GM12865 (cell line): ENCODE measurements around the gene PROSER2.

Source experiments
- DNase-seq: peaks from one replicate; pipeline ENCODE4 v3.0.0; 2010; ENCODE audit warnings: low read depth
- H3K4me3 ChIP-seq: 2 replicates; pipeline ENCODE4 v1.5.1; 2011; ENCODE audit warnings: mild to moderate bottlenecking, low read depth, low read length, control low read depth
- TF ChIP-seq, protein P1 (sequence below): IDR thresholded peaks from 2 replicates; pipeline ENCODE4 v1.5.1; 2011; ENCODE audit warnings: low read length, control low read depth, low read depth, inconsistent platforms; ENCODE audit not compliant: insufficient read depth; ENCODE audit errors: missing control alignments

PROSER2 gene

DNA sequence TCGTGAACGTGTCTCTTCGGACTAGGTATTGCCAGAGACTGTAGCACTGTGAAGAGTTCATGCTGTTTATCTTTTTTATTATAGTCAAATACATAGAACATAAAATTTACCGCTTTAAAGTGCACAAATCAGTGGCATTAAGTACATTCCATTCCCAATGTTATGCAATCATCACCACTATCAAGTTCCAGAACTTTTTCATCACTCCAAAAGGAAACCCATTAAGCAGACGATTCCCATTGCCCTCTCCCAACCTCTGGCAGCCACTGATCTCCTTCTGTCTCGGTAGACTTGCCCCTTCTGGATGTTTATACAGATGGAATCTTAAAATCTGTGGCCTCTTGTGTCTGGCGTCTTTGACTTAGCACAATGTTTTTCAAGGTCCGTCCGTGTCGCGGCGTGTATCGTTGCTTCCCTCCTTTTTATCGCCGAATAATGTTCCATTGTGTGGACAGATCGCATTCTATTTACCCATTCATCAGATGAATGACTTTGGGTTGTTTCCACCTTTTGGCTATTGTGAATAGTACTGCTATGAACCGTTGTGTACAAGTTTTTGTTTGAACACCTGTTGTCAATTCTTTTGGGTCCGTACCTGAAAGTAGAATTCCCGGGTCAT is 2.7 kb downstream of the PROSER2 start:
- TF ChIP-seq, protein P1, sequence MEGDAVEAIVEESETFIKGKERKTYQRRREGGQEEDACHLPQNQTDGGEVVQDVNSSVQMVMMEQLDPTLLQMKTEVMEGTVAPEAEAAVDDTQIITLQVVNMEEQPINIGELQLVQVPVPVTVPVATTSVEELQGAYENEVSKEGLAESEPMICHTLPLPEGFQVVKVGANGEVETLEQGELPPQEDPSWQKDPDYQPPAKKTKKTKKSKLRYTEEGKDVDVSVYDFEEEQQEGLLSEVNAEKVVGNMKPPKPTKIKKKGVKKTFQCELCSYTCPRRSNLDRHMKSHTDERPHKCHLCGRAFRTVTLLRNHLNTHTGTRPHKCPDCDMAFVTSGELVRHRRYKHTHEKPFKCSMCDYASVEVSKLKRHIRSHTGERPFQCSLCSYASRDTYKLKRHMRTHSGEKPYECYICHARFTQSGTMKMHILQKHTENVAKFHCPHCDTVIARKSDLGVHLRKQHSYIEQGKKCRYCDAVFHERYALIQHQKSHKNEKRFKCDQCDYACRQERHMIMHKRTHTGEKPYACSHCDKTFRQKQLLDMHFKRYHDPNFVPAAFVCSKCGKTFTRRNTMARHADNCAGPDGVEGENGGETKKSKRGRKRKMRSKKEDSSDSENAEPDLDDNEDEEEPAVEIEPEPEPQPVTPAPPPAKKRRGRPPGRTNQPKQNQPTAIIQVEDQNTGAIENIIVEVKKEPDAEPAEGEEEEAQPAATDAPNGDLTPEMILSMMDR = no peak
- H3K4me3 ChIP-seq = no peak overlapping the region
- DNase-seq = no peak

DNA sequence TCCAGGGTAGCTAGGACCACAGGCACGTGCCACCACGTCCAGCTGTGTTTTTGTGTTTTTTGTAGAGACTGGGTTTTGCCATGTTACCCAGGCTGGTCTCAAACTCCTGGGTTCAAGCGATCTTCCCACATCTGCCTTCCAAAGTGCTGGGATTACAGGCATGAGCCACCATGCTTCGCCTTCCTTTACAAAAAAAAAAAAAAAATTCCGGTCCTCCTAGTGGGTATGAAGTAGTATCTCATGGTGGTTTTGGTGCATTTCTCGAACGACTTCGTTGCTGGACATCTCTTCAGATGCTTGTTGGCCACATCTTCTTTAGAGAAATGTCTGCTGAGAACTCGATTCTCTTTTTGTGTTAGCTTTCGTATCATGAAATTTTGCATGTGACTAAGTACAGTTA is 3.9 kb downstream of the PROSER2 start:
- TF ChIP-seq, protein P1 = no peak
- no peak overlapping the region for H3K4me3 ChIP-seq
- DNase-seq = no peak

DNA sequence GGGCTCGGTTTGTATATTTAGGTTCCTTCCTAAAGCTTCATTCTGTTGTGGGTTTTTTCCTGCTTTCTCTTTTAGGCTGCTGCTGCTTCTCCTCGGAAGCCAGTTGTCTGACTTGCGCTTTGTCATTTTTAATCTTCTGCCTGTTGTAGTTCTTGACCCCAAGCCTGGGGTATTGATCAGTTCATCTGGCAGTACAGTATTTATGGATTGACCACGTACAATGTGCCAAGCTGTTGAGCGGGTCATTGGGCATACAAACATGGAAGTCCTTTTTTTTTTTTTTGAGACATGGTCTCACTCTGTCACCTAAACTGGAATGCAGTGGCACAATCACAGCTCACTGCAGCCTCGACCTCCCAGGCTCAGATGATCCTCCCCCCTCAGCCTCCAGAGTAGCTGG is 4.3 kb downstream of the PROSER2 start:
- H3K4me3 ChIP-seq = no peak overlapping the region
- TF ChIP-seq, protein P1 = no peak
- no peak for DNase-seq

DNA sequence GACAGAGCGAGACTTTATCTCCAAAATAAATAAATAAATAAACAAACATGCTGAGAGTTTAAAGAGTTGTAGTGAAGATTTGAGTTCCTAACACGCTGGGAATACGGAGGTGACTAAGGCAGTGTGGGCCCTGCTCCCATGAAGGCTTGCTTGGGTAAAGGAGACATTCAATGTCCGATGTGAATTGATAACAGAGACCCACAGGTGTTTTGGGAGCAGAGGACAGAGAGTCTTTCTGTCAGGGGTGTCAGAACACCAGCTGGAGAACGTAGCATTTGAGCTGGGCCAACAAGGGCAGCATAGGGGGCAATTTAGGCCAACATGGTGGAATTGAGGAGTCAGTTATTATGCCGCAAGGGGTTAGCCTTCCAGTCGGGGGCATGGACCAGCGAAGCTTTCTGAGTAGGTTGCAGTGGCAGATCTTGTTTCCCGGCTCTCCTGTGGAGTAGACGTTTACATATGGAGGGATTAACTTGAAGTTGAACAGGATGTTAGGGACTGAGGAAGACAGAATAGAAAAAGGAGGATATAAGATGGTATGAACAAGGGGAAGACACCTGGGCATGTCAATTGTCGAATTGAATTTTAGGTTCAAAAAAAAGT is 5.6 kb downstream of the PROSER2 start:
- no peak overlapping the region for H3K4me3 ChIP-seq
- TF ChIP-seq, protein P1 = no peak
- DNase-seq = no peak

DNA sequence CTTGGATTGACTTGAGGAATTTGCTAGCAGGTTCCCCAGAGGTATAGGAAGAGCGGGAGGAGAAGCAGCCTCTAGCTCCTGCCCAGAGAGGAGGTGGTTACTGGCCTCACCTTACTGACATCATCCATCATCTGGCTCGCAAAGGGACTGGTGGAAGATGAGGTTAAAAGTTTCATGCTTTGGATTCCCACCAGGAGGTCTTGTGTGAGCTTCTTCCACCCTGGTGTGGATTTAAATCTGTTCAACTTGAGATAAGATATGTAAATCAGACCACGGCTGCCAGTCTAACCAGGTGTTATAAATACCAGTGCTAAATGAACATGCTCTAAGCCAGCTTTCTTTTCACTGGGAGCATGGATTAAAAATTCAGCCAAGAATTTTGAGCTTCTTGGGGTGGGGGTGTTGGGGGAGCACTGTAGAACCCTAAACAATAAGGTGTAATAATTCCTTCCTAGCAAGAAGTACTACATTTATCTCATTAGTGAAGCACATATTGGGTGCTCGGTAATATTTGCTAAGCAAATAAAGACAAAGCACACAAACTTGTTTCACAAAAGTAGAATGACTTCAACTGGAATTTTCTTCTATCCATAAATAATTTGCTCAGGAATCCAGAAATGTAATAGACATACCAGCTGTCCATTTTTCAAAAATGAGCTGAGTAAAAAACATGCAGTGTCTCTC is 7.8 kb downstream of the PROSER2 start:
- no peak for DNase-seq
- TF ChIP-seq, protein P1 = no peak
- H3K4me3 ChIP-seq = no peak overlapping the region

DNA sequence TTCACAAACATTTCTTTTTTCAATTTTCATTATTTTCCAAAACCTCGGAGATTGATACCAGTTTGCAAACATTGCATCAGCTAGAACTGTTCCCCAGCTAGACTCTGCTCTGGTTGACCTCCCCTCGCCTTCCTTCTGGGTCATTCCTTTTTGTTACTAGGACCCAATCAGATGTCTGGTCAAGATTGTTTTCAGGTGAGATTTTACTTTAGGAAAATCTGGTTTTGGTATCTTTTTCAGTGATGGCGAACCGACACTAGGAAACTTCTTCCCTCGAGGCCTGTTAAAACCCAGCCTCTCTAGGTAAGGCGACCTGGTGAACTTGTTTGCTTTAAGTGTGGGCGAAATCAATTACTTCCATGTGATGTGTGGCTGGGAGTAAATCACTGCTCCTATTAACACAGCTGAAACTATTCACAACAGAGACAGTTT is 8.4 kb downstream of the PROSER2 start:
- no peak for DNase-seq
- H3K4me3 ChIP-seq = no peak overlapping the region
- TF ChIP-seq, protein P1 = no peak
